ENCODE data around the gene AJM1.

DNA sequence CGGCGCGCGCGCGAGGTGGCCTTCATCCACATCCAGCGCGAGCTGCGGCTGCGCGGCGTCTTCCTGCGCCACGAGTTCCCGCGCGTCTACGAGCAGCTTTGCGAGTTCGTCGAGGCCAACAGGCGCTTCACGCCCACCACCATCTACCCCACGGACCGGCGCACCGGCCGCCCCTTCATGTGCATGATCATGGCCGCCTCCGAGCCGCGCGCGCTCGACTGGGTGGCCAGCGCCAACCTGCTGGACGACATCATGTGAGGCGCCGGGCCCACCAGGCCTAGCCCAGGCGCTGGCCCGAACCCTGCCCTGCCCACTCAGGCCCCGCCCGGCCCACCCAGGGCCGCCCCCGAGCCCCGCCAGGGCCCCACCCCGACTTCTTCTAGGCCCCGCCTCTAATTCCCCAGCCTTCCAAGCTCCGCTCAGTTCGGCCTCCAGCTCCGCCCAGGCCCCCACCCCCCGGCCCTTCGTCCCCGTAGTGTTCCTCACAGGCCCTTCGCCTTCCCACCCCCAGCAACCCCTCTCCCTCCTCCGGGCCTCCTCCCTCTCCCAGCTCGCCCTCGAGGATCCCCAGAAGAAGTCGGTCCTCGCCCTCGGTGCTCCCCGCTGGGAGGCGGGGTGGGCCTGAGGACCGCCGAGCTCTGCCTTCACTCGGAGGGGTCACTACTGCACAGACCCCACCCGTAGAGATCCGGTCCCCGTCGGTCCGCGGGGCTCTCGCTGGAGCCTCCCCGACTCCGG, 5.0 kb downstream of the AJM1 start:
- TF ChIP-seq, protein P1, sequence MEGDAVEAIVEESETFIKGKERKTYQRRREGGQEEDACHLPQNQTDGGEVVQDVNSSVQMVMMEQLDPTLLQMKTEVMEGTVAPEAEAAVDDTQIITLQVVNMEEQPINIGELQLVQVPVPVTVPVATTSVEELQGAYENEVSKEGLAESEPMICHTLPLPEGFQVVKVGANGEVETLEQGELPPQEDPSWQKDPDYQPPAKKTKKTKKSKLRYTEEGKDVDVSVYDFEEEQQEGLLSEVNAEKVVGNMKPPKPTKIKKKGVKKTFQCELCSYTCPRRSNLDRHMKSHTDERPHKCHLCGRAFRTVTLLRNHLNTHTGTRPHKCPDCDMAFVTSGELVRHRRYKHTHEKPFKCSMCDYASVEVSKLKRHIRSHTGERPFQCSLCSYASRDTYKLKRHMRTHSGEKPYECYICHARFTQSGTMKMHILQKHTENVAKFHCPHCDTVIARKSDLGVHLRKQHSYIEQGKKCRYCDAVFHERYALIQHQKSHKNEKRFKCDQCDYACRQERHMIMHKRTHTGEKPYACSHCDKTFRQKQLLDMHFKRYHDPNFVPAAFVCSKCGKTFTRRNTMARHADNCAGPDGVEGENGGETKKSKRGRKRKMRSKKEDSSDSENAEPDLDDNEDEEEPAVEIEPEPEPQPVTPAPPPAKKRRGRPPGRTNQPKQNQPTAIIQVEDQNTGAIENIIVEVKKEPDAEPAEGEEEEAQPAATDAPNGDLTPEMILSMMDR (IDR thresholded peaks at IDR 0.05; ENCODE audit: low read depth, low read length, poor library complexity, severe bottlenecking), result no peak
- TF ChIP-seq EZH2phosphoT487 (IDR thresholded peaks at IDR 0.05; ENCODE audit: borderline replicate concordance, low read length), result no peak
